HEK293 (cell line): ENCODE data around the gene LDB2.

ENCODE experiments used
- CTCF ChIA-PET: fragments of 350-600 bp; formaldehyde crosslinking; extraction: SDS; loops from one replicate; lab custom pipeline; 2021; ENCODE audit warnings: antibody characterized with exemption; lab: Yijun Ruan, JAX
- POLR2A ChIA-PET: fragments of 300-600 bp; formaldehyde crosslinking; extraction: SDS; loops from one replicate; lab custom pipeline; 2020; ENCODE audit warnings: antibody characterized with exemption, inconsistent platforms; lab: Yijun Ruan, JAX
- H3K27ac ChIP-seq: fragments of 200-500 bp; sonication (Bioruptor generic); 2 replicates; pipeline ENCODE4 v1.5.1; 2014; ENCODE audit warnings: low read depth, low read length, control low read depth, inconsistent platforms; ENCODE audit errors: extremely low read depth
- H3K36me3 ChIP-seq, 2 experiments: fragments of 200-500 bp in 1 of 2; sonication (Bioruptor generic) in 1 of 2; 1 replicate in 1 of 2; 2 replicates in 1 of 2; pipeline ENCODE4 v1.5.1; 2014 to 2017; ENCODE audit warnings: inconsistent platforms in 2 of 2, low read length in 2 of 2; ENCODE audit not compliant: control insufficient read depth in 2 of 2, insufficient read depth in 1 of 2
- H3K4me1 ChIP-seq: fragments of 200-500 bp; sonication (Bioruptor generic); 2 replicates; pipeline ENCODE4 v1.5.1; 2014; ENCODE audit warnings: mild to moderate bottlenecking, low read length, inconsistent platforms; ENCODE audit not compliant: control insufficient read depth, insufficient read depth
- H3K4me3 ChIP-seq: 2 replicates; pipeline ENCODE4 v1.5.1; 2011; ENCODE audit warnings: low read depth, mild to moderate bottlenecking, control low read depth, low read length, moderate library complexity
- H3K9me3 ChIP-seq: fragments of 200-500 bp; sonication (Bioruptor generic); 2 replicates; pipeline ENCODE4 v1.5.1; 2014; ENCODE audit warnings: low read depth, low read length, inconsistent platforms; ENCODE audit not compliant: control insufficient read depth, insufficient read depth
- FEZF1 ChIP-seq: fragments of 450-650 bp; formaldehyde crosslinking; IDR thresholded peaks from 2 replicates; pipeline ENCODE4 v1.5.1; 2016; ENCODE audit warnings: missing biosample characterization, missing genetic modification characterization
- SETDB1 ChIP-seq: IDR thresholded peaks from one replicate; pipeline ENCODE4 v1.6.1; 2017; ENCODE audit warnings: mild to moderate bottlenecking, low read length, moderate library complexity, mixed read lengths; ENCODE audit not compliant: insufficient read length
- SP2 ChIP-seq: fragments of 450-650 bp; formaldehyde crosslinking; IDR thresholded peaks from 2 replicates; pipeline ENCODE4 v1.5.1; 2016; ENCODE audit warnings: missing biosample characterization, missing genetic modification characterization
- WT1 ChIP-seq: fragments of 450-650 bp; formaldehyde crosslinking; IDR thresholded peaks from 2 replicates; pipeline ENCODE4 v1.5.1; 2016; ENCODE audit warnings: missing biosample characterization, missing genetic modification characterization
- ZBTB8A ChIP-seq: fragments of 450-650 bp; formaldehyde crosslinking; IDR thresholded peaks from 2 replicates; pipeline ENCODE4 v1.5.1; 2016; ENCODE audit warnings: missing biosample characterization, missing genetic modification characterization
- ZFP41 ChIP-seq: fragments of 450-650 bp; formaldehyde crosslinking; IDR thresholded peaks from 2 replicates; pipeline ENCODE4 v1.5.1; 2016; ENCODE audit warnings: missing biosample characterization, missing genetic modification characterization, borderline replicate concordance
- ZNF133 ChIP-seq: fragments of 450-650 bp; formaldehyde crosslinking; IDR thresholded peaks from 2 replicates; pipeline ENCODE4 v1.5.1; 2016; ENCODE audit warnings: missing biosample characterization, missing genetic modification characterization
- ZNF155 ChIP-seq: fragments of 450-650 bp; formaldehyde crosslinking; IDR thresholded peaks from 2 replicates; pipeline ENCODE4 v1.5.1; 2016; ENCODE audit warnings: missing biosample characterization, missing genetic modification characterization
- ZNF211 ChIP-seq: fragments of 450-650 bp; formaldehyde crosslinking; IDR thresholded peaks from 2 replicates; pipeline ENCODE4 v1.5.1; 2016; ENCODE audit warnings: low read depth, missing biosample characterization, missing genetic modification characterization
- ZNF223 ChIP-seq: fragments of 450-650 bp; formaldehyde crosslinking; IDR thresholded peaks from 2 replicates; pipeline ENCODE4 v1.5.1; 2016; ENCODE audit warnings: missing biosample characterization, missing genetic modification characterization
- ZNF24 ChIP-seq: fragments of 450-650 bp; formaldehyde crosslinking; IDR thresholded peaks from 2 replicates; pipeline ENCODE4 v1.5.1; 2016; ENCODE audit warnings: missing biosample characterization, missing genetic modification characterization
- ZNF362 ChIP-seq: fragments of 450-650 bp; formaldehyde crosslinking; IDR thresholded peaks from 2 replicates; pipeline ENCODE4 v1.5.1; 2016; ENCODE audit warnings: missing biosample characterization, missing genetic modification characterization
- ZNF404 ChIP-seq: fragments of 450-650 bp; formaldehyde crosslinking; IDR thresholded peaks from 2 replicates; pipeline ENCODE4 v1.5.1; 2017; ENCODE audit warnings: missing biosample characterization, missing genetic modification characterization
- ZNF416 ChIP-seq: fragments of 450-650 bp; formaldehyde crosslinking; IDR thresholded peaks from 2 replicates; pipeline ENCODE4 v1.5.1; 2016; ENCODE audit warnings: missing biosample characterization, missing genetic modification characterization
- ZNF433 ChIP-seq: fragments of 450-650 bp; formaldehyde crosslinking; IDR thresholded peaks from 2 replicates; pipeline ENCODE4 v1.5.1; 2016; ENCODE audit warnings: missing biosample characterization, missing genetic modification characterization, low read depth
- ZNF521 ChIP-seq: fragments of 450-650 bp; formaldehyde crosslinking; IDR thresholded peaks from 2 replicates; pipeline ENCODE4 v1.5.1; 2017; ENCODE audit warnings: missing biosample characterization, mild to moderate bottlenecking, missing genetic modification characterization
- TF ChIP-seq, protein P1 (sequence below): fragments of 450-650 bp; formaldehyde crosslinking; IDR thresholded peaks from 2 replicates; pipeline ENCODE4 v1.5.1; 2016; ENCODE audit warnings: missing biosample characterization, missing genetic modification characterization
- TF ChIP-seq, protein P2 (sequence below): fragments of 450-650 bp; formaldehyde crosslinking; IDR thresholded peaks from 2 replicates; pipeline ENCODE4 v1.5.1; 2016; ENCODE audit warnings: missing biosample characterization, missing genetic modification characterization, borderline replicate concordance
- TF ChIP-seq, protein P3 (sequence below): fragments of 450-650 bp; formaldehyde crosslinking; IDR thresholded peaks from 2 replicates; pipeline ENCODE4 v1.5.1; 2016; ENCODE audit warnings: missing biosample characterization, missing genetic modification characterization

LDB2 gene

GRCh38 chr4:16824278-16824806 is 74.1 kb downstream of the LDB2 start (continued):
- TF ChIP-seq, protein P1, sequence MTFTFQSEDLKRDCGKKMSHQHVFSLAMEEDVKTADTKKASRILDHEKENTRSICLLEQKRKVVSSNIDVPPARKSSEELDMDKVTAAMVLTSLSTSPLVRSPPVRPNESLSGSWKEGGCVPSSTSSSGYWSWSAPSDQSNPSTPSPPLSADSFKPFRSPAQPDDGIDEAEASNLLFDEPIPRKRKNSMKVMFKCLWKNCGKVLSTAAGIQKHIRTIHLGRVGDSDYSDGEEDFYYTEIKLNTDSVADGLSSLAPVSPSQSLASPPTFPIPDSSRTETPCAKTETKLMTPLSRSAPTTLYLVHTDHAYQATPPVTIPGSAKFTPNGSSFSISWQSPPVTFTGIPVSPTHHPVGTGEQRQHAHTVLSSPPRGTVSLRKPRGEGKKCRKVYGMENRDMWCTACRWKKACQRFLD (tag by site-specific recombination) = no peak
- no peak for TF ChIP-seq ZFP41 (tag by site-specific recombination)

DNA sequence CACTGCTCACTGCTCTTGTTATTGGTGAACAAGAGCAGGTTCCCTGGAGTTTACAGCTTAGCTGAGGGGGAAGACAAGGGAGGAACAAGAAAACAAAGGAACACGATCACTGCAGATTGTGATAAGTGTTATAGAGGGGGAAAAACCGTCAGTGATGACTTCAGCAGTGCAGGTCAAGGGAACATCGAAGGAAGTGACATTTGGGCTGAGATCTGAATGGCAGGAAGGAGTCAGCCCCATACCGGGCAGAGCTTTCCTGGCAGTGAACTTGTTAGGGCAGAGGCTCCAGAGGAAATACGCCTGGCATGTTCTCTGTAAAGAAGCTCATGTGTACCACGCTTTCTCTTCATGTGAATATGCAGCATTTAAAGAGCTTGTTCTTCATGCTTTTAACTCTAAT is 78.1 kb downstream of the LDB2 start:
- Histone ChIP-seq H3K9me3 (no peaks in the 10 kb centered on the region), H3K4me1 (no peaks in the 10 kb centered on the region), H3K4me3 (no peak overlapping the region), H3K36me3 (no peaks in the 10 kb centered on the region), H3K27ac (no peak overlapping the region)
- TF ChIP-seq SP2 (tag by site-specific recombination) (no peak), ZNF416 (tag by site-specific recombination) (no peak), ZNF211 (tag by site-specific recombination) (no peak), ZNF24 (tag by site-specific recombination) (no peak), ZNF155 (tag by site-specific recombination) (no peak), FEZF1 (tag by site-specific recombination) (no peak), ZNF133 (tag by site-specific recombination) (no peak), ZNF223 (tag by site-specific recombination) (no peak), ZNF362 (tag by site-specific recombination) (no peak), SETDB1 (no peak), WT1 (tag by site-specific recombination) (no peak), ZNF433 (tag by site-specific recombination) (no peak), ZNF404 (tag by site-specific recombination) (no peak), ZBTB8A (tag by site-specific recombination) (no peak), ZNF521 (tag by site-specific recombination) (no peak)
- TF ChIP-seq, protein P2, sequence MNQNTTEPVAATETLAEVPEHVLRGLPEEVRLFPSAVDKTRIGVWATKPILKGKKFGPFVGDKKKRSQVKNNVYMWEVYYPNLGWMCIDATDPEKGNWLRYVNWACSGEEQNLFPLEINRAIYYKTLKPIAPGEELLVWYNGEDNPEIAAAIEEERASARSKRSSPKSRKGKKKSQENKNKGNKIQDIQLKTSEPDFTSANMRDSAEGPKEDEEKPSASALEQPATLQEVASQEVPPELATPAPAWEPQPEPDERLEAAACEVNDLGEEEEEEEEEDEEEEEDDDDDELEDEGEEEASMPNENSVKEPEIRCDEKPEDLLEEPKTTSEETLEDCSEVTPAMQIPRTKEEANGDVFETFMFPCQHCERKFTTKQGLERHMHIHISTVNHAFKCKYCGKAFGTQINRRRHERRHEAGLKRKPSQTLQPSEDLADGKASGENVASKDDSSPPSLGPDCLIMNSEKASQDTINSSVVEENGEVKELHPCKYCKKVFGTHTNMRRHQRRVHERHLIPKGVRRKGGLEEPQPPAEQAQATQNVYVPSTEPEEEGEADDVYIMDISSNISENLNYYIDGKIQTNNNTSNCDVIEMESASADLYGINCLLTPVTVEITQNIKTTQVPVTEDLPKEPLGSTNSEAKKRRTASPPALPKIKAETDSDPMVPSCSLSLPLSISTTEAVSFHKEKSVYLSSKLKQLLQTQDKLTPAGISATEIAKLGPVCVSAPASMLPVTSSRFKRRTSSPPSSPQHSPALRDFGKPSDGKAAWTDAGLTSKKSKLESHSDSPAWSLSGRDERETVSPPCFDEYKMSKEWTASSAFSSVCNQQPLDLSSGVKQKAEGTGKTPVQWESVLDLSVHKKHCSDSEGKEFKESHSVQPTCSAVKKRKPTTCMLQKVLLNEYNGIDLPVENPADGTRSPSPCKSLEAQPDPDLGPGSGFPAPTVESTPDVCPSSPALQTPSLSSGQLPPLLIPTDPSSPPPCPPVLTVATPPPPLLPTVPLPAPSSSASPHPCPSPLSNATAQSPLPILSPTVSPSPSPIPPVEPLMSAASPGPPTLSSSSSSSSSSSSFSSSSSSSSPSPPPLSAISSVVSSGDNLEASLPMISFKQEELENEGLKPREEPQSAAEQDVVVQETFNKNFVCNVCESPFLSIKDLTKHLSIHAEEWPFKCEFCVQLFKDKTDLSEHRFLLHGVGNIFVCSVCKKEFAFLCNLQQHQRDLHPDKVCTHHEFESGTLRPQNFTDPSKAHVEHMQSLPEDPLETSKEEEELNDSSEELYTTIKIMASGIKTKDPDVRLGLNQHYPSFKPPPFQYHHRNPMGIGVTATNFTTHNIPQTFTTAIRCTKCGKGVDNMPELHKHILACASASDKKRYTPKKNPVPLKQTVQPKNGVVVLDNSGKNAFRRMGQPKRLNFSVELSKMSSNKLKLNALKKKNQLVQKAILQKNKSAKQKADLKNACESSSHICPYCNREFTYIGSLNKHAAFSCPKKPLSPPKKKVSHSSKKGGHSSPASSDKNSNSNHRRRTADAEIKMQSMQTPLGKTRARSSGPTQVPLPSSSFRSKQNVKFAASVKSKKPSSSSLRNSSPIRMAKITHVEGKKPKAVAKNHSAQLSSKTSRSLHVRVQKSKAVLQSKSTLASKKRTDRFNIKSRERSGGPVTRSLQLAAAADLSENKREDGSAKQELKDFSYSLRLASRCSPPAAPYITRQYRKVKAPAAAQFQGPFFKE = no peak
- TF ChIP-seq, protein P3, sequence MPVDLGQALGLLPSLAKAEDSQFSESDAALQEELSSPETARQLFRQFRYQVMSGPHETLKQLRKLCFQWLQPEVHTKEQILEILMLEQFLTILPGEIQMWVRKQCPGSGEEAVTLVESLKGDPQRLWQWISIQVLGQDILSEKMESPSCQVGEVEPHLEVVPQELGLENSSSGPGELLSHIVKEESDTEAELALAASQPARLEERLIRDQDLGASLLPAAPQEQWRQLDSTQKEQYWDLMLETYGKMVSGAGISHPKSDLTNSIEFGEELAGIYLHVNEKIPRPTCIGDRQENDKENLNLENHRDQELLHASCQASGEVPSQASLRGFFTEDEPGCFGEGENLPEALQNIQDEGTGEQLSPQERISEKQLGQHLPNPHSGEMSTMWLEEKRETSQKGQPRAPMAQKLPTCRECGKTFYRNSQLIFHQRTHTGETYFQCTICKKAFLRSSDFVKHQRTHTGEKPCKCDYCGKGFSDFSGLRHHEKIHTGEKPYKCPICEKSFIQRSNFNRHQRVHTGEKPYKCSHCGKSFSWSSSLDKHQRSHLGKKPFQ = no peak
- ChIA-PET CTCF (interaction anchor here (0.7 to 1.3 kb wide), 3 partner anchors 8 to 627 kb away, joined by 3 to 4 read pairs (median 4); no protein-coding TSS in a partner anchor), POLR2A (no interaction called here)
